WTC11 (cell line): ENCODE results near the gene ELN. TPM values are rescaled to one million over a fixed set of nuclear protein-coding genes. Genes with fewer than 3 reads are reported as not detected.

Experiments
- ATAC-seq: fragments of 200-7000 bp; cut with Tn5 transposase; 2 replicates; pipeline ENCODE4 v1.10.0; 2021; ENCODE audit warnings: mild to moderate bottlenecking, moderate library complexity
- CTCF ChIA-PET: fragments of 300-600 bp; sonication (Branson Sonifier 250); formaldehyde crosslinking; loops from one replicate; lab custom pipeline; 2021; ENCODE audit warnings: antibody characterized with exemption; lab: Charles Lee
- POLR2A ChIA-PET: fragments of 350-600 bp; sonication (Branson Sonifier 250); formaldehyde crosslinking; loops from one replicate; lab custom pipeline; 2021; ENCODE audit warnings: antibody characterized with exemption; lab: Charles Lee
- DNase-seq: peaks from one replicate; pipeline ENCODE4 v3.0.0; 2021; ENCODE audit warnings: low spot score
- H3K27ac Mint-ChIP-seq: 2 replicates; pipeline ENCODE4 v1.8.0; 2021; ENCODE audit warnings: mixed read lengths
- H3K27me3 Mint-ChIP-seq: 2 replicates; pipeline ENCODE4 v1.8.0; 2021; ENCODE audit warnings: low read depth, mild to moderate bottlenecking, moderate library complexity, mixed read lengths
- H3K36me3 Mint-ChIP-seq: 2 replicates; pipeline ENCODE4 v1.8.0; 2021; ENCODE audit warnings: mixed read lengths
- H3K4me1 Mint-ChIP-seq: 2 replicates; pipeline ENCODE4 v1.8.0; 2022; ENCODE audit warnings: mixed read lengths
- H3K4me3 Mint-ChIP-seq: 2 replicates; pipeline ENCODE4 v1.8.0; 2021; ENCODE audit warnings: mild to moderate bottlenecking, moderate library complexity, mixed read lengths
- H3K9me3 Mint-ChIP-seq: 2 replicates; pipeline ENCODE4 v1.8.0; 2021; ENCODE audit warnings: mixed read lengths
- E2F4 ChIP-seq: sonication (generic); formaldehyde crosslinking; IDR thresholded peaks from 2 replicates; pipeline ENCODE4 v1.8.1; 2022; ENCODE audit warnings: low read depth, mild to moderate bottlenecking, moderate library complexity, missing genetic modification reagents, borderline replicate concordance
- EMX1 ChIP-seq: fragments of 250-450 bp; sonication (Bioruptor Pico); IDR thresholded peaks from 2 replicates; pipeline ENCODE4 v1.8.0; 2021; ENCODE audit warnings: mild to moderate bottlenecking
- FOXJ3 ChIP-seq: sonication (generic); formaldehyde crosslinking; IDR thresholded peaks from 2 replicates; pipeline ENCODE4 v1.9.0; 2021; ENCODE audit warnings: missing genetic modification reagents, mild to moderate bottlenecking, borderline replicate concordance
- FOXP1 ChIP-seq: sonication (generic); formaldehyde crosslinking; IDR thresholded peaks from 2 replicates; pipeline ENCODE4 v1.8.0; 2022; ENCODE audit warnings: missing genetic modification reagents, mild to moderate bottlenecking, moderate library complexity, borderline replicate concordance
- GABPB1 ChIP-seq: sonication (generic); formaldehyde crosslinking; IDR thresholded peaks from 2 replicates; pipeline ENCODE4 v1.8.1; 2023; ENCODE audit warnings: mild to moderate bottlenecking, missing genetic modification reagents
- NFATC4 ChIP-seq: fragments of 250-450 bp; sonication (Bioruptor Pico); IDR thresholded peaks from 2 replicates; pipeline ENCODE4 v1.9.0; 2021; ENCODE audit warnings: mild to moderate bottlenecking
- NFE2L1 ChIP-seq: sonication (generic); formaldehyde crosslinking; IDR thresholded peaks from 2 replicates; pipeline ENCODE4 v1.8.1; 2023; ENCODE audit warnings: missing genetic modification reagents
- OVOL2 ChIP-seq: fragments of 250-450 bp; sonication (Bioruptor Pico); IDR thresholded peaks from 2 replicates; pipeline ENCODE4 v1.9.0; 2021; ENCODE audit warnings: mild to moderate bottlenecking, borderline replicate concordance
- PRRX2 ChIP-seq: fragments of 250-450 bp; sonication (Bioruptor Pico); IDR thresholded peaks from 2 replicates; pipeline ENCODE4 v1.8.0; 2021; ENCODE audit warnings: mild to moderate bottlenecking
- TEAD1 ChIP-seq: sonication (generic); formaldehyde crosslinking; IDR thresholded peaks from 2 replicates; pipeline ENCODE4 v1.8.0; 2022; ENCODE audit warnings: mild to moderate bottlenecking, missing genetic modification reagents
- TEAD4 ChIP-seq: sonication (generic); formaldehyde crosslinking; IDR thresholded peaks from 2 replicates; pipeline ENCODE4 v1.8.0; 2022; ENCODE audit warnings: mild to moderate bottlenecking, missing genetic modification reagents
- TP53 ChIP-seq: sonication (generic); formaldehyde crosslinking; IDR thresholded peaks from 2 replicates; pipeline ENCODE4 v1.8.1; 2023; ENCODE audit warnings: mild to moderate bottlenecking, missing genetic modification reagents
- ZNF121 ChIP-seq: sonication (generic); formaldehyde crosslinking; IDR thresholded peaks from 2 replicates; pipeline ENCODE4 v1.8.0; 2023; ENCODE audit warnings: missing genetic modification reagents
- ZNF263 ChIP-seq: sonication (generic); formaldehyde crosslinking; IDR thresholded peaks from 2 replicates; pipeline ENCODE4 v1.8.1; 2022; ENCODE audit warnings: low read depth, mild to moderate bottlenecking, moderate library complexity, missing genetic modification reagents
- ZNF423 ChIP-seq: fragments of 250-450 bp; sonication (Bioruptor Pico); IDR thresholded peaks from 2 replicates; pipeline ENCODE4 v2.1.2; 2022; ENCODE audit warnings: mild to moderate bottlenecking, moderate library complexity
- total RNA-seq: library from RNA; stranded (reverse); gene quantifications from 3 replicates; pipeline ENCODE4 v1.2.3, GENCODE V29; 2021
- TF ChIP-seq, protein P1 (sequence below): sonication (generic); formaldehyde crosslinking; IDR thresholded peaks from 2 replicates; pipeline ENCODE4 v1.8.1; 2022; ENCODE audit warnings: missing genetic modification reagents, borderline replicate concordance
- TF ChIP-seq, protein P2 (sequence below): sonication (generic); formaldehyde crosslinking; IDR thresholded peaks from 2 replicates; pipeline ENCODE4 v1.8.1; 2023; ENCODE audit warnings: mild to moderate bottlenecking, missing genetic modification reagents, borderline replicate concordance
- TF ChIP-seq, protein P3 (sequence below): sonication (generic); formaldehyde crosslinking; IDR thresholded peaks from 2 replicates; pipeline ENCODE4 v1.8.0; 2023; ENCODE audit warnings: missing genetic modification reagents, mild to moderate bottlenecking, borderline replicate concordance
- TF ChIP-seq, protein P4 (sequence below): sonication (generic); formaldehyde crosslinking; IDR thresholded peaks from 2 replicates; pipeline ENCODE4 v1.8.0; 2022; ENCODE audit warnings: missing genetic modification reagents

ELN gene
- total RNA-seq, 1 experiment from 2014 or later: 3.3 TPM

DNA sequence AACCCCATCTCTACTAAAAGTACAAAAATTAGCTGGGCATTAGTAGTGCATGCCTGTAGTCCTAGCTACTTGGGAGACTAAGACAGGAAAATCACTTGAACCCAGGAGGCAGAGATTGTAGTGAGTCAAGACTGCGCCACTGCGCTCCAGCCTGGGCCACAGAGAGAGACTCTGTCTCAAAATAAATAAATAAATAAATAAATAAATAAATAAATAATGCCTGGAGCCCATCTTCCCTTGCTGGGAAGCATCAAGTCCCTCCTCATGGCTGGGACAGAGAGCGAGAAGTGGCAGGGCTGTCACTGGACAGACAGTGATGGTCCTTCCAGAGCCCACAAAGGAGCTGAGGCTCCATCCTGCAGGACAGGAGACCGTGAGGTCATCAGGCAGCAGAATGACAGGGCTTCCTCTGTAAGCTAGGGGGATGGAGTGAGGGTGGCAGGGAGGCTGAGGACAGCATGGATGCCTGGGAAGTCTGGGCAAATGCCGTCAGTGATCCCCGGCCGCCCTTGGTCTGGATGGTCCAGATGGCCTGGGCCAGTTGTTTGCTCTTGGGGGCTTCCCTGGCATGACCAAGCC, 36.4 kb upstream of the ELN start (continued):
- TF ChIP-seq, protein P1, sequence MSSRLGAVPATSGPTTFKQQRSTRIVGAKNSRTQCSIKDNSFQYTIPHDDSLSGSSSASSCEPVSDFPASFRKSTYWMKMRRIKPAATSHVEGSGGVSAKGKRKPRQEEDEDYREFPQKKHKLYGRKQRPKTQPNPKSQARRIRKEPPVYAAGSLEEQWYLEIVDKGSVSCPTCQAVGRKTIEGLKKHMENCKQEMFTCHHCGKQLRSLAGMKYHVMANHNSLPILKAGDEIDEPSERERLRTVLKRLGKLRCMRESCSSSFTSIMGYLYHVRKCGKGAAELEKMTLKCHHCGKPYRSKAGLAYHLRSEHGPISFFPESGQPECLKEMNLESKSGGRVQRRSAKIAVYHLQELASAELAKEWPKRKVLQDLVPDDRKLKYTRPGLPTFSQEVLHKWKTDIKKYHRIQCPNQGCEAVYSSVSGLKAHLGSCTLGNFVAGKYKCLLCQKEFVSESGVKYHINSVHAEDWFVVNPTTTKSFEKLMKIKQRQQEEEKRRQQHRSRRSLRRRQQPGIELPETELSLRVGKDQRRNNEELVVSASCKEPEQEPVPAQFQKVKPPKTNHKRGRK (CRISPR knock-in tag): no peak
- TF ChIP-seq TEAD4 (CRISPR knock-in tag): no peak
- no peak for TF ChIP-seq ZNF121 (CRISPR knock-in tag)
- TF ChIP-seq TP53 (CRISPR knock-in tag): no peak

DNA sequence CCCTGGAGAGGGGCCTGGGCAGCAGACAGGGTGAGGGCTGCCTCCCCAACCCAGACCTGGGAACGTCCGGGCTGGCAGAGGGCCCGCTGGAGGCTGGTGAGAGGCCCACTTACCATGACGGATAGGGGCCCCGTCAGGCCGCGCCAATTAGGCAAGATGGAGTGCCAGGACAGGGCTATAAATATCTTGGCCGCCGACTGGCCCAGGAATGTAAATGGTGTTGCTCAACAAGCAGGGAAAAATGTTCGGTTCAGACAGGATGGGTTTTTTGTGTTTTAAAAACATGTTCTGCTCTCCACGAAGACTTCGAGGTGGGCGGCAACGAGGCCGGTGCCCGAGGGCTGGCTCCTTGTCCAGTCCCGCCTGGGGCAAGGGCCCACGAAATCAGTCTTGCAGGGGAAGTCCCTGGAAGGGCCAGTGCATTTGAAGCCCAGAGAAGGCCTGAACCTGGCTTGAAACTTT, 35.8 kb upstream of the ELN start:
- ChIA-PET CTCF (interaction anchor here (1.1 to 1.6 kb wide), 2 partner anchors 13 to 35 kb away, joined by 3 read pairs; no protein-coding TSS in a partner anchor), POLR2A (no interaction called here)
- no peak overlapping the region for H3K4me3 Mint-ChIP-seq
- ATAC-seq (no peak), DNase-seq (no peak)
- H3K27ac Mint-ChIP-seq: no peak overlapping the region
- H3K9me3 Mint-ChIP-seq: peaks cover 21% of the 10 kb centered on the region
- no peaks in the 10 kb centered on the region for H3K4me1 Mint-ChIP-seq
- peaks cover 16% of the 10 kb centered on the region for H3K36me3 Mint-ChIP-seq
- TF ChIP-seq OVOL2 (CRISPR knock-in tag): no peak
- no peak for TF ChIP-seq GABPB1 (CRISPR knock-in tag)
- TF ChIP-seq ZNF263 (CRISPR knock-in tag): no peak
- no peak for TF ChIP-seq TEAD1 (CRISPR knock-in tag)
- TF ChIP-seq E2F4: no peak
- no peak for TF ChIP-seq FOXJ3 (CRISPR knock-in tag)
- TF ChIP-seq EMX1 (CRISPR knock-in tag): no peak
- TF ChIP-seq PRRX2 (CRISPR knock-in tag): no peak
- TF ChIP-seq TEAD4 (CRISPR knock-in tag): no peak
- no peak for TF ChIP-seq NFATC4 (CRISPR knock-in tag)
- TF ChIP-seq, protein P2, sequence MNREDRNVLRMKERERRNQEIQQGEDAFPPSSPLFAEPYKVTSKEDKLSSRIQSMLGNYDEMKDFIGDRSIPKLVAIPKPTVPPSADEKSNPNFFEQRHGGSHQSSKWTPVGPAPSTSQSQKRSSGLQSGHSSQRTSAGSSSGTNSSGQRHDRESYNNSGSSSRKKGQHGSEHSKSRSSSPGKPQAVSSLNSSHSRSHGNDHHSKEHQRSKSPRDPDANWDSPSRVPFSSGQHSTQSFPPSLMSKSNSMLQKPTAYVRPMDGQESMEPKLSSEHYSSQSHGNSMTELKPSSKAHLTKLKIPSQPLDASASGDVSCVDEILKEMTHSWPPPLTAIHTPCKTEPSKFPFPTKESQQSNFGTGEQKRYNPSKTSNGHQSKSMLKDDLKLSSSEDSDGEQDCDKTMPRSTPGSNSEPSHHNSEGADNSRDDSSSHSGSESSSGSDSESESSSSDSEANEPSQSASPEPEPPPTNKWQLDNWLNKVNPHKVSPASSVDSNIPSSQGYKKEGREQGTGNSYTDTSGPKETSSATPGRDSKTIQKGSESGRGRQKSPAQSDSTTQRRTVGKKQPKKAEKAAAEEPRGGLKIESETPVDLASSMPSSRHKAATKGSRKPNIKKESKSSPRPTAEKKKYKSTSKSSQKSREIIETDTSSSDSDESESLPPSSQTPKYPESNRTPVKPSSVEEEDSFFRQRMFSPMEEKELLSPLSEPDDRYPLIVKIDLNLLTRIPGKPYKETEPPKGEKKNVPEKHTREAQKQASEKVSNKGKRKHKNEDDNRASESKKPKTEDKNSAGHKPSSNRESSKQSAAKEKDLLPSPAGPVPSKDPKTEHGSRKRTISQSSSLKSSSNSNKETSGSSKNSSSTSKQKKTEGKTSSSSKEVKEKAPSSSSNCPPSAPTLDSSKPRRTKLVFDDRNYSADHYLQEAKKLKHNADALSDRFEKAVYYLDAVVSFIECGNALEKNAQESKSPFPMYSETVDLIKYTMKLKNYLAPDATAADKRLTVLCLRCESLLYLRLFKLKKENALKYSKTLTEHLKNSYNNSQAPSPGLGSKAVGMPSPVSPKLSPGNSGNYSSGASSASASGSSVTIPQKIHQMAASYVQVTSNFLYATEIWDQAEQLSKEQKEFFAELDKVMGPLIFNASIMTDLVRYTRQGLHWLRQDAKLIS (CRISPR knock-in tag): no peak
- TF ChIP-seq, protein P3, sequence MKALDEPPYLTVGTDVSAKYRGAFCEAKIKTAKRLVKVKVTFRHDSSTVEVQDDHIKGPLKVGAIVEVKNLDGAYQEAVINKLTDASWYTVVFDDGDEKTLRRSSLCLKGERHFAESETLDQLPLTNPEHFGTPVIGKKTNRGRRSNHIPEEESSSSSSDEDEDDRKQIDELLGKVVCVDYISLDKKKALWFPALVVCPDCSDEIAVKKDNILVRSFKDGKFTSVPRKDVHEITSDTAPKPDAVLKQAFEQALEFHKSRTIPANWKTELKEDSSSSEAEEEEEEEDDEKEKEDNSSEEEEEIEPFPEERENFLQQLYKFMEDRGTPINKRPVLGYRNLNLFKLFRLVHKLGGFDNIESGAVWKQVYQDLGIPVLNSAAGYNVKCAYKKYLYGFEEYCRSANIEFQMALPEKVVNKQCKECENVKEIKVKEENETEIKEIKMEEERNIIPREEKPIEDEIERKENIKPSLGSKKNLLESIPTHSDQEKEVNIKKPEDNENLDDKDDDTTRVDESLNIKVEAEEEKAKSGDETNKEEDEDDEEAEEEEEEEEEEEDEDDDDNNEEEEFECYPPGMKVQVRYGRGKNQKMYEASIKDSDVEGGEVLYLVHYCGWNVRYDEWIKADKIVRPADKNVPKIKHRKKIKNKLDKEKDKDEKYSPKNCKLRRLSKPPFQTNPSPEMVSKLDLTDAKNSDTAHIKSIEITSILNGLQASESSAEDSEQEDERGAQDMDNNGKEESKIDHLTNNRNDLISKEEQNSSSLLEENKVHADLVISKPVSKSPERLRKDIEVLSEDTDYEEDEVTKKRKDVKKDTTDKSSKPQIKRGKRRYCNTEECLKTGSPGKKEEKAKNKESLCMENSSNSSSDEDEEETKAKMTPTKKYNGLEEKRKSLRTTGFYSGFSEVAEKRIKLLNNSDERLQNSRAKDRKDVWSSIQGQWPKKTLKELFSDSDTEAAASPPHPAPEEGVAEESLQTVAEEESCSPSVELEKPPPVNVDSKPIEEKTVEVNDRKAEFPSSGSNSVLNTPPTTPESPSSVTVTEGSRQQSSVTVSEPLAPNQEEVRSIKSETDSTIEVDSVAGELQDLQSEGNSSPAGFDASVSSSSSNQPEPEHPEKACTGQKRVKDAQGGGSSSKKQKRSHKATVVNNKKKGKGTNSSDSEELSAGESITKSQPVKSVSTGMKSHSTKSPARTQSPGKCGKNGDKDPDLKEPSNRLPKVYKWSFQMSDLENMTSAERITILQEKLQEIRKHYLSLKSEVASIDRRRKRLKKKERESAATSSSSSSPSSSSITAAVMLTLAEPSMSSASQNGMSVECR: no peak
- TF ChIP-seq, protein P4, sequence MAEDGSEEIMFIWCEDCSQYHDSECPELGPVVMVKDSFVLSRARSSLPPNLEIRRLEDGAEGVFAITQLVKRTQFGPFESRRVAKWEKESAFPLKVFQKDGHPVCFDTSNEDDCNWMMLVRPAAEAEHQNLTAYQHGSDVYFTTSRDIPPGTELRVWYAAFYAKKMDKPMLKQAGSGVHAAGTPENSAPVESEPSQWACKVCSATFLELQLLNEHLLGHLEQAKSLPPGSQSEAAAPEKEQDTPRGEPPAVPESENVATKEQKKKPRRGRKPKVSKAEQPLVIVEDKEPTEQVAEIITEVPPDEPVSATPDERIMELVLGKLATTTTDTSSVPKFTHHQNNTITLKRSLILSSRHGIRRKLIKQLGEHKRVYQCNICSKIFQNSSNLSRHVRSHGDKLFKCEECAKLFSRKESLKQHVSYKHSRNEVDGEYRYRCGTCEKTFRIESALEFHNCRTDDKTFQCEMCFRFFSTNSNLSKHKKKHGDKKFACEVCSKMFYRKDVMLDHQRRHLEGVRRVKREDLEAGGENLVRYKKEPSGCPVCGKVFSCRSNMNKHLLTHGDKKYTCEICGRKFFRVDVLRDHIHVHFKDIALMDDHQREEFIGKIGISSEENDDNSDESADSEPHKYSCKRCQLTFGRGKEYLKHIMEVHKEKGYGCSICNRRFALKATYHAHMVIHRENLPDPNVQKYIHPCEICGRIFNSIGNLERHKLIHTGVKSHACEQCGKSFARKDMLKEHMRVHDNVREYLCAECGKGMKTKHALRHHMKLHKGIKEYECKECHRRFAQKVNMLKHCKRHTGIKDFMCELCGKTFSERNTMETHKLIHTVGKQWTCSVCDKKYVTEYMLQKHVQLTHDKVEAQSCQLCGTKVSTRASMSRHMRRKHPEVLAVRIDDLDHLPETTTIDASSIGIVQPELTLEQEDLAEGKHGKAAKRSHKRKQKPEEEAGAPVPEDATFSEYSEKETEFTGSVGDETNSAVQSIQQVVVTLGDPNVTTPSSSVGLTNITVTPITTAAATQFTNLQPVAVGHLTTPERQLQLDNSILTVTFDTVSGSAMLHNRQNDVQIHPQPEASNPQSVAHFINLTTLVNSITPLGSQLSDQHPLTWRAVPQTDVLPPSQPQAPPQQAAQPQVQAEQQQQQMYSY (CRISPR knock-in tag): no peak
- no peak for TF ChIP-seq NFE2L1 (CRISPR knock-in tag)
- TF ChIP-seq ZNF423 (CRISPR knock-in tag): no peak
- no peak for TF ChIP-seq FOXP1 (CRISPR knock-in tag)
- H3K27me3 Mint-ChIP-seq: peaks cover 5% of the 10 kb centered on the region; the same call in 1 of the 2 replicates
